Prostate gland (tissue), 2 donors: ENCODE data around the gene TRAF5.

Experiments
- POLR2A ChIP-seq: fragments of 450-650 bp; IDR thresholded peaks from one replicate; pipeline ENCODE4 v1.6.1; 2016; ENCODE audit warnings: antibody characterized with exemption, mild to moderate bottlenecking
- POLR2AphosphoS5 ChIP-seq: sonication (generic); formaldehyde crosslinking; IDR thresholded peaks from one replicate; pipeline ENCODE4 v1.6.1; 2017; ENCODE audit warnings: antibody characterized with exemption
- TF ChIP-seq, protein P1 (sequence below), 4 experiments: fragments of 200-600 bp in 2 of 4; fragments of 450-650 bp in 2 of 4; sonication (generic) in 2 of 4; IDR thresholded peaks; 1 replicate in 3 of 4; 2 replicates in 1 of 4; pipeline ENCODE4 v1.5.1; 2016 to 2019; ENCODE audit warnings: antibody characterized with exemption in 4 of 4, mild to moderate bottlenecking in 2 of 4, moderate library complexity in 2 of 4

DNA sequence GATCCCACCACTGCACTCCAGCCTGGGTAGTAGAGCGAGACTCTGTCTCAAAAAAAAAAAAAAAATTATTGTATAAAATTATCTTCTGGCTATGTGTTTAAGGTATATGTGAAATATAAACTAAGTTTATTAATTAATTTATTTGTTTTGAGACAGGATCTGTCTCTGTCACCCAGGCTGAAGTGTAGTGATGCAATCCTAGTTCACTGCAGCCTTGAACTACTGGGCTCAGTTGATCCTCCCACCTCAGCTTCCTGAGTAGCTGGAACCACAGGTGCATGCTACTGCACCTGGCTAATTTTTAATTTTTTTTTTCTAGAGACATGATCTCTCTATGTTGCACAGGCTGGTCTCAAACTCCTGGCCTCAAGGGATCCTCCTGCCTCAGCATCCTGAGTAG, 97.4 kb downstream of the TRAF5 start:
- TF ChIP-seq, protein P1, sequence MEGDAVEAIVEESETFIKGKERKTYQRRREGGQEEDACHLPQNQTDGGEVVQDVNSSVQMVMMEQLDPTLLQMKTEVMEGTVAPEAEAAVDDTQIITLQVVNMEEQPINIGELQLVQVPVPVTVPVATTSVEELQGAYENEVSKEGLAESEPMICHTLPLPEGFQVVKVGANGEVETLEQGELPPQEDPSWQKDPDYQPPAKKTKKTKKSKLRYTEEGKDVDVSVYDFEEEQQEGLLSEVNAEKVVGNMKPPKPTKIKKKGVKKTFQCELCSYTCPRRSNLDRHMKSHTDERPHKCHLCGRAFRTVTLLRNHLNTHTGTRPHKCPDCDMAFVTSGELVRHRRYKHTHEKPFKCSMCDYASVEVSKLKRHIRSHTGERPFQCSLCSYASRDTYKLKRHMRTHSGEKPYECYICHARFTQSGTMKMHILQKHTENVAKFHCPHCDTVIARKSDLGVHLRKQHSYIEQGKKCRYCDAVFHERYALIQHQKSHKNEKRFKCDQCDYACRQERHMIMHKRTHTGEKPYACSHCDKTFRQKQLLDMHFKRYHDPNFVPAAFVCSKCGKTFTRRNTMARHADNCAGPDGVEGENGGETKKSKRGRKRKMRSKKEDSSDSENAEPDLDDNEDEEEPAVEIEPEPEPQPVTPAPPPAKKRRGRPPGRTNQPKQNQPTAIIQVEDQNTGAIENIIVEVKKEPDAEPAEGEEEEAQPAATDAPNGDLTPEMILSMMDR (IDR thresholded peaks at IDR 0.05), result no peak
- TF ChIP-seq POLR2A (no peak), POLR2AphosphoS5 (no peak)
